ENCODE data around the gene EYS.

The EYS gene

GRCh38 chr6:63887002-63887751, 1819.8 kb downstream of the EYS start:
- no peaks in the 10 kb centered on the region for H4K20me1 ChIP-seq (ENCODE audit: insufficient read depth, low read length)
- no peak for DNase-seq
- H3K9ac ChIP-seq (ENCODE audit: low read length) = no peak overlapping the region
- no peak overlapping the region for H2AFZ ChIP-seq (ENCODE audit: low read length)
- H3K4me1 ChIP-seq (ENCODE audit: low read length) = no peaks in the 10 kb centered on the region
- no peaks in the 10 kb centered on the region for H3K79me2 ChIP-seq (ENCODE audit: low read length)
- H3K36me3 ChIP-seq (replicated peaks; ENCODE audit: insufficient read depth, low read length) = no peaks in the 10 kb centered on the region
- H3K4me3 ChIP-seq (ENCODE audit: low read length) = no peak overlapping the region
- H3K9me3 ChIP-seq (replicated peaks; ENCODE audit: insufficient read depth, low read length) = no peaks in the 10 kb centered on the region
- no peaks in the 10 kb centered on the region for H3K27me3 ChIP-seq (replicated peaks; ENCODE audit: insufficient read depth, low read length)
- TF ChIP-seq EZH2 (optimal IDR thresholded peaks at IDR 0.05; ENCODE audit: low read depth, low read length) = no peak
- no peak for TF ChIP-seq CTCF (IDR thresholded peaks at IDR 0.05; ENCODE audit: low read length)
- no peak for TF ChIP-seq EZH2phosphoT487 (IDR thresholded peaks at IDR 0.05; ENCODE audit: low read length)
- no peaks in the 10 kb centered on the region for H3F3A ChIP-seq (ENCODE audit: insufficient read depth, low read length)
- H3K4me2 ChIP-seq (ENCODE audit: low read depth, low read length) = no peak overlapping the region
- no peak overlapping the region for H3K27ac ChIP-seq (ENCODE audit: low read length)
- no peaks in the 10 kb centered on the region for H3K9me2 ChIP-seq (replicated peaks; ENCODE audit: insufficient read depth, low read length)

GRCh38 chr6:63886341-63886740, 1820.7 kb downstream of the EYS start:
- Histone ChIP-seq H3K9me2 (replicated peaks; ENCODE audit: insufficient read depth, low read length) (no peaks in the 10 kb centered on the region), H3K36me3 (replicated peaks; ENCODE audit: insufficient read depth, low read length) (no peaks in the 10 kb centered on the region), H3F3A (ENCODE audit: insufficient read depth, low read length) (no peaks in the 10 kb centered on the region), H3K4me2 (ENCODE audit: low read depth, low read length) (no peak overlapping the region), H3K9ac (ENCODE audit: low read length) (no peak overlapping the region), H3K27ac (ENCODE audit: low read length) (no peak overlapping the region), H3K79me2 (ENCODE audit: low read length) (no peaks in the 10 kb centered on the region), H3K4me3 (ENCODE audit: low read length) (no peak overlapping the region), H4K20me1 (ENCODE audit: insufficient read depth, low read length) (no peaks in the 10 kb centered on the region), H3K4me1 (ENCODE audit: low read length) (no peaks in the 10 kb centered on the region), H2AFZ (ENCODE audit: low read length) (no peak overlapping the region), H3K27me3 (replicated peaks; ENCODE audit: insufficient read depth, low read length) (no peaks in the 10 kb centered on the region), H3K9me3 (replicated peaks; ENCODE audit: insufficient read depth, low read length) (no peaks in the 10 kb centered on the region)
- TF ChIP-seq EZH2 (optimal IDR thresholded peaks at IDR 0.05; ENCODE audit: low read depth, low read length) = no peak
- no peak for TF ChIP-seq CTCF (IDR thresholded peaks at IDR 0.05; ENCODE audit: low read length)
- no peak for TF ChIP-seq EZH2phosphoT487 (IDR thresholded peaks at IDR 0.05; ENCODE audit: low read length)
- no peak for DNase-seq

GRCh38 chr6:63883597-63883996, 1823.4 kb downstream of the EYS start:
- Histone ChIP-seq H3K9ac (ENCODE audit: low read length) (no peak overlapping the region), H3K9me2 (replicated peaks; ENCODE audit: insufficient read depth, low read length) (no peaks in the 10 kb centered on the region), H3K36me3 (replicated peaks; ENCODE audit: insufficient read depth, low read length) (no peaks in the 10 kb centered on the region), H3K27ac (ENCODE audit: low read length) (no peak overlapping the region), H3F3A (ENCODE audit: insufficient read depth, low read length) (no peaks in the 10 kb centered on the region), H3K79me2 (ENCODE audit: low read length) (no peaks in the 10 kb centered on the region), H3K4me3 (ENCODE audit: low read length) (no peak overlapping the region), H2AFZ (ENCODE audit: low read length) (no peak overlapping the region), H3K4me1 (ENCODE audit: low read length) (no peaks in the 10 kb centered on the region), H3K27me3 (replicated peaks; ENCODE audit: insufficient read depth, low read length) (no peaks in the 10 kb centered on the region), H3K4me2 (ENCODE audit: low read depth, low read length) (no peak overlapping the region), H4K20me1 (ENCODE audit: insufficient read depth, low read length) (no peaks in the 10 kb centered on the region), H3K9me3 (replicated peaks; ENCODE audit: insufficient read depth, low read length) (no peaks in the 10 kb centered on the region)
- TF ChIP-seq EZH2 (optimal IDR thresholded peaks at IDR 0.05; ENCODE audit: low read depth, low read length) (no peak), EZH2phosphoT487 (IDR thresholded peaks at IDR 0.05; ENCODE audit: low read length) (no peak), CTCF (IDR thresholded peaks at IDR 0.05; ENCODE audit: low read length) (no peak)
- DNase-seq = no peak

Data from MM.1S (cell line).